Stimulated activated CD8-positive, alpha-beta memory T cell treated with anti-CD3 and anti-CD28 coated beads, Interleukin-15, amount 100 ng/mL, for 48 hours (primary cell): ENCODE data around the gene BABAM2.

Experiments
- DNase-seq, 2 donors: peaks; one replicate each; pipeline ENCODE4 v3.0.0-alpha.2; 2020; ENCODE audit warnings: low read depth in 2 of 2

BABAM2 gene

GRCh38 chr2:27911458-27912210 is 21.1 kb downstream of the BABAM2 start:
- no peak for DNase-seq

- no peak for DNase-seq
These were observed 22.0 kb downstream of the BABAM2 start for GRCh38 chr2:27912512-27912911.

- no peak for DNase-seq
These were observed 23.7 kb downstream of the BABAM2 start for GRCh38 chr2:27914041-27914804.

- DNase-seq, result no peak
These were observed 24.3 kb downstream of the BABAM2 start for GRCh38 chr2:27914805-27915175.

- no peak for DNase-seq
These were observed 24.7 kb downstream of the BABAM2 start for GRCh38 chr2:27915191-27915590.

GRCh38 chr2:27915874-27916273 is 25.3 kb downstream of the BABAM2 start:
- no peak for DNase-seq

- no peak for DNase-seq
These were observed 25.9 kb downstream of the BABAM2 start for GRCh38 chr2:27916293-27916995.

- no peak for DNase-seq
These were observed 29.8 kb downstream of the BABAM2 start for GRCh38 chr2:27920148-27920885.

GRCh38 chr2:27921424-27921823 is 30.9 kb downstream of the BABAM2 start:
- DNase-seq, result no peak

- no peak for DNase-seq
These were observed 31.5 kb downstream of the BABAM2 start for GRCh38 chr2:27921880-27922547.

- no peak for DNase-seq
These were observed 32.3 kb downstream of the BABAM2 start for GRCh38 chr2:27922842-27923241.

GRCh38 chr2:27925766-27926472 is 35.4 kb downstream of the BABAM2 start:
- DNase-seq, result no peak

GRCh38 chr2:27929916-27930486 is 39.5 kb downstream of the BABAM2 start:
- DNase-seq, result no peak

GRCh38 chr2:27931361-27931950 is 40.9 kb downstream of the BABAM2 start:
- DNase-seq, result no peak

GRCh38 chr2:27932396-27932795 is 41.9 kb downstream of the BABAM2 start:
- DNase-seq, result no peak

- no peak for DNase-seq
These were observed 44.5 kb downstream of the BABAM2 start for GRCh38 chr2:27935026-27935425.

GRCh38 chr2:27940090-27940671 is 49.7 kb downstream of the BABAM2 start:
- no peak for DNase-seq

GRCh38 chr2:27940982-27941381 is 50.5 kb downstream of the BABAM2 start:
- DNase-seq, result no peak
